ENCODE results near the gene COL4A6.
"Not testable (repeated sequence)": the region's sequence is repeated elsewhere in the genome, so short reads cannot be mapped to it uniquely, and the experiment has no call there.

The COL4A6 gene

DNA sequence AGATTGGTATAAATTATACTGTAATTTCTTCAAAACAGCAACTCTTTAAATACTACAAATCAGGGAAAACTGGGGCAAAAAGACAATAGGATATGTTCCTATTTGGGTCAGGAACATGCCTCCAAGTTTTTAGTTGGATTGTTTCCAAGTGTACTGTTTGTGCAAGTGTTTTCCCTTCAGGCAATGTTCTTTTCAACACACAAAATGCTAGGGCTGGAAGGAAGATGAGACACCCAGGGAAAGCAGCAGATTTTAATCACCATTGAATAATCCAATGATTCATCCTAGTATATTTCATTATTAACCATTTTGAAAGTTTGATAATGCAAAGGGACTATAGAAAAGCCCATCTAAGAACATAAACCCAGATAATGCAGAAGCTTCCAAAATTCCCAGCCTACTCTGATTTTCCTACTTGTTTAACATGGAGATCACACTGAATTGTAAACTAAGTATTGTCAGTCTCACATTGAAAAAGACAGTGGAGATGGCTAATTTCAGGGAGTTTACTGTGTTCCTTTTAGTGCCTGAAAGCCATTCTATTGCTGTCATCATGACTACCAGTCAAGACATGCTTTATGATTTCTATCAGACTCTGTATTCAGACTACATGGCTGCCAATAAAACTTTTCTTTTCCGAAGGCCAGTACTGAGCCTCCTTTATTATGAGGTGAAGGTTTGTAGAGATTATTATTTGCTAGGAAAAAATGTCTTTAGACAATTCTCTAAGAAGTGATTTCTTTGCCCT is 38.6 kb downstream of the COL4A6 start:
- DNase-seq = peak; percentile 29

DNA sequence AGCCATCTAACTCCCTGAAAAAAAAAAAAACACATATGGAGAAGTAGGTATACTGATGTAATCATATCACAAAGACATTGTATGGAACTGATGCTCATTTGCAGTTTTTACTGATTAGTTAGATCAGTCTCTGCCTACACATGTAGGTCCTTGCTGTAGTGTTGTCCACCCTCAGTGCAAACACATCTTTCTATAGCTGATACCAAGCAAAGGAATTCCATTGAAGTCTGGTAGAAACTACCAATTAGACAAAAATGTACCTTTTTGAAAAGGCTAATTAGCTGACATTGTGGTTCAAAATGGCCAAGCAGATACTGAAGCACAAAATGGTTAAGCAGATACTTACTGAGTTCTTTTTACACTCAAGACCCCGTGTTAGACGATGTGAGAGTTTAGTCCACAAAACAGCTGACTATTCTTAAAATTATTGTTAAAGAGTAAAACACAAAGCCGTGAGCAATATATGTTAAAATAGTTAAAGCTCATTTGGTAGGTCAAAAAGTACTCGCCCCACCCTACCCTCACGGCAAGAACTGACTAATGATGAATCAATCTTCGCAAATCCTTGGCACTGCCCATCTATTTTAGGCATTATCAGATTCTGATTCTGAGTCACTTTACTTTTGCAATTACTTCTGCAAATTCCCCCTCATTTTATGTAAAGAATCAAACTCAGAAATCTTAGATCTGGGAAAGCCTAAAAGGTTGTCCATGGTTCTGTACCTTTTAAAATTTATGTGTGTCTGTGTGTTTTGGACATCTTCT is 40.4 kb downstream of the COL4A6 start:
- peak; percentile 64 for DNase-seq

DNA sequence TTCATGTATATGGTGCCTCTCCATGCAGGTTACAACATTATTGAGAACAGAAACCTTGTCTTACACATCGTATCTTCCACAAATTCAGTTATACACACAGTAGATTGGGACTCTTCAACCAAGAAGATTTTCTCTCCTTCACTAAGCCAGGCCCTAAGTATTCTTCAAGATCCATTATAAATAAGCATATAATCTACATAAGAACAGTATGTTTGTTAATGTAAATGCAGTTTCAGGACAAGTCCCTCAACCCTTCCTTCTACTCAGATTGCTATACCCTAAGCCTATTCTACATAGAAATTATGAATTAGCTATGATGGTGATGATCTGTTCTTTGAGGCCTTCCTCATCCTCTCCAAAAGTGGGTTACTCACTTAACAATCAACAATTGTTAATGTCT is 41.2 kb downstream of the COL4A6 start:
- no peak for DNase-seq

DNA sequence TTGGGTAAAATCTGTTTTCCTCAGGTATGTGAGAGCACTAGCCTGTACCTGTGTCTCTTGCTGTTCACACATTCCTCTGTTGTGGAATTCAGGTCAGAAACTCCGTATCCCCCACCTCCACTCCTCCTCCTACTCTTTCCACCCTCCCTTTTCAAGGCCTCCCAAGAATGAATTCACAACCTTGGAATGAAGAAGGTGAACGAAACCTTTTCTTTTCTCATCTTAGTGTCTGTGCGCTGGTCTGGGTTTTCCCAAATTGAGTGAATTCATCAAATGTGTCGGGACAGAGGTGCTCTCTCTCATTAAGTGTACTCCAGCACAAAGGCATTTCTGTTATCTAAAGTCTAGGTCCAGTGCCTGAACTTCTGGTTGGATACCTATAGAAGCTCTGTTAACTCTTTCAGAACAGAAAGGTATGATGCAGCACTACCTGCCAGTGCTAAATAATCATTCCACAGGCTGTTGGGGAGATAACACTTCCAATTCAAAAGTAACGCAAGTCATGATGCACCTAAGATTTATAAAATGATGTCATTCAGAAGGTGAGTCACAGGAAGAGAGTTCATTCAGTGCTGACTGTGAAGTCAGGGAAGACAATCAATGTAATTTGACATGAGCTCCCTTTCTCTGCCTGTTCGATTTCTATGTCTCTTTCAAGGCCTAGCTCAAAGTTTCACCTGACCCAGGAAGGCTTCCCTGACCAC is 41.9 kb downstream of the COL4A6 start:
- DNase-seq = peak; percentile 46

DNA sequence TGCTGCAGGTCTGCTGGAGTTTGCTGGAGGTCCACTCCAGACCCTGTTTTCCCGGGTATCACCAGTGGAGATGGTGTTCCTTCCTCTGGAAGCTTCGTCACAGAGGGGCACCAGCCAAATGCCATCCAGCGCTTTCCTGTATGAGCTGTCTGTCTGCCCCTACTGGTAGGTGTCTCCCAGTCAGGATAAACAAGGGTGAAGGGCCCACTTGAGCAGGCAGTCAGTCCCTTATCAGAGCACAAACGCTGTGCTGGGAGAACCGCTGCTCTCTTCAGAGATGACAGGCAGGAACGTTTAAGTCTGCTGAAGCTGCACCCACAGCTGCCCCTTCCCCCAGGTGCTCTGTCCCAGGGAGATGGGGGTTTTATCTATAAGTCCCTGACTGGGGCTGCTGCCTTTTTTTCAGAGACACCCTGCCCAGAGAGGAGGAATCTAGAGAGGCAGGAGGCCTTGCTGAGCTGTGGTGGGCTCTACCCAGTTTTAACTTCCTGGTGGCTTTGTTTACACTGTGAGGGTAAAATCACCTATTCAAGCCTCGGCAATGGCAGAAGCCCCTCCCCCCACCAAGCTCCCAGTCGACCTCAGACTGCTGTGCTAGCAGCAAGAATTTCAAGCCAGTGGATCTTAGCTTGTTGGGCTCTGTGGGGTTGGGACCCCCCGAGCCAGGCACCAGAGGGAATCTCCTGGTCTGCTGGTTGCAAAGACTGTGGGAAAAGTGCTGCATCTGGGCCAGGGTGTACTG is 47.1 kb downstream of the COL4A6 start:
- DNase-seq = not testable (repeated sequence)

DNA sequence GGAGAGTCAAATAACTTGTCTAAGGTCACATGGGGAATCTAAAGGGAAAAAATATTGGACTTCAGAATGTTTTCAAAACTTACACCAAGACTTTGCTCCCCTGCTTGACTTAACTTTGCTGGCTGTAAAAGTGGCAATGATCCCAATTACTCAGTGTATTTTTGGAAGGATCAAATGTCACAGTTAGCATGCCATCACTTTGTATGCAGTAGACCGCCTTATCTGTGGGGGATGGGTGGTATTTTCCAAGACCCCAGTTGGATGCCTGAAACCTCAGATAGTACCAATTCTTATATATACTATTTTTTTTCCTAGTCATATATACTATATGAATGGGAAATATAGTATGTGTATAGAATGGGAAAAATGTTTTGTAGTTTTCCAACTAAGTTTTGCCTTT is 53.4 kb downstream of the COL4A6 start:
- DNase-seq = no peak

DNA sequence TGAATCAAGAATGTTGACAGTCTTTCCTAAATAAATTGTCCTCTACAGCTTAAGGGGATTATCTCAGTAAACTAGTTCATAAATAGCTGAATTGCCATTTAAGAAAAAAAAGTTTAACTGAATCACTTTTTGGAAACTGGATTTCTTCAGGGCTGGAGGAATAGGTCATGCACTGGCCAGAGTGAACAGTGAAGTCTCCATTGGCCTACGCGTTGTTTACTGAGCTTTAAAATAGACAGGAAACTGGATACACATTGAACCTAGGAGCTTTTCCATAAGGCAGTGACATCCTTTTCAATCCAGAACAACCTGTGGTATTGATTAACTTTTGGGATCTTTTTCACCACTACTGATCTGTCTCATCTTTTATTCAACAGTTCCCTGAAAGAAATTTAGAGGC is 58.0 kb downstream of the COL4A6 start:
- no peak for DNase-seq

DNA sequence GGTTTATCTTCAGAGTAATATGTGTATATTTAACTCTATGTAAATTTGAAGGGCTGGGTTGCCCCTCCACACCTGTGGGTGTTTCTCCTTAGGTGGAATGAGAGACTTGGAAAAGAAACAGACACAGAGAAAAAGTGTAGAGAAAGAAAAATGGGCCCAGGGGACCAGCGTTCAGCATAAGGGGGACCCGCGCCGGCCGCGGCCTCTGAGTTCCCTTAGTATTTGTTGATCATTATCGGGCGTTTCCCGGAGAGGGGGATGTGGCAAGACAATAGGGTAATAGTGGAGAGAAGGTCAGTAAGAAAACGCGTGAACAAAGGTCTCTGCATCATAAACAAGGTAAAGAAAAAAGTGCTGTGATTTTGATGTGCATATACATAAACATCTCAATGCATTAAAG is 61.4 kb downstream of the COL4A6 start:
- DNase-seq = not testable (repeated sequence)

DNA sequence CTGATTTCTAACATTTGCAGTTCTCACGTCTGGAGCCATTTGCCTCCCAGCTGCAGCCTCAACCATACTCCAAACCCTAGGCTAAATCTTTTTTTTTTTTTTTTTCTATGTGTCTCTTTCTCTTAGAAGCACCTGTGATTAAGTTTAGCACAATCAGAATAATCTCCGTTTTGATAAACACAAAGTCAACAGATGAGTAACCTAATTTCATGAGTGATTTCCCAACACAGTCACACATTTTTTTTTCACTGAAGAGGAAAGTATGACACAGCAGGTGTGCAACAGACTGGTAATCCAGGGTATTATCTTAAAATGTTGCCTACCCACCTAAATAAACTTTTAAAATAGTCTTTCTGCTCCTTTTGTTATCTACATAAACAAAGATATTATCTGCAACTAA is 62.6 kb downstream of the COL4A6 start:
- DNase-seq = not testable (repeated sequence)

DNA sequence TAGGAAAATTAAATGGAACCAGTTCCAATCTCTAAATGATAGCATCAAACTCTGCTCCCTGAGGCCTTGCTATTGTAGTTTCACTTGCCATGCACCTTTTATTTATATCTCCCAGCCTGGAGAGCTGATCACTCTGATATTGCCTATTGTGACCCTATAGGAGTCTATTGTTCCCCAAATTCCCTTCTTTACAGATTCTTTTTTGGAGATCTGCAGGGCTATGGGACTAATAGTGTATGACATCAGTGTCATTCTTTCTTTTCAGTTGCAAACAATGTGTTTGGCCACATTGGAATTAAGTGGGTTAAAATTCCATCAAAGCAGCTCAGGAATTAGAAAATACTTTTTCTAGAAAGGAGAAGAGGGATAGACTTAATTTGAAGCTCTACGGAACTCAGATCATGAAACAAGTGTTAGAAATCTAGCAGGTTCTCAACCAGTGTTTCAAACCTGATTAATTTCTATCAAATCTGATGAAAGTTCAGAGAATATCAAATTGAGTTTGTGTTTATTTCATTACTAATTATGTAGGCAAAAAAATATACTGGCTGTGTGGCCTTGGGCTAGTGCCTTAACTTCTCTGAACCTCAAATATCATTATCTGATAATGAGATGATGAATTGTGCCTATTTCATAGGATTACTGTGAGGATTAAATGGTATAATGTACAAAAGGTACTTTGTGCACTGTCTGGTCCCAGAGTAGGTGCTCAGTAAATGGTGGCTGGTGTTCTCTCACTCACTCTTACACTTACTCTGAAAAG is 71.4 kb downstream of the COL4A6 start:
- DNase-seq = no peak

DNA sequence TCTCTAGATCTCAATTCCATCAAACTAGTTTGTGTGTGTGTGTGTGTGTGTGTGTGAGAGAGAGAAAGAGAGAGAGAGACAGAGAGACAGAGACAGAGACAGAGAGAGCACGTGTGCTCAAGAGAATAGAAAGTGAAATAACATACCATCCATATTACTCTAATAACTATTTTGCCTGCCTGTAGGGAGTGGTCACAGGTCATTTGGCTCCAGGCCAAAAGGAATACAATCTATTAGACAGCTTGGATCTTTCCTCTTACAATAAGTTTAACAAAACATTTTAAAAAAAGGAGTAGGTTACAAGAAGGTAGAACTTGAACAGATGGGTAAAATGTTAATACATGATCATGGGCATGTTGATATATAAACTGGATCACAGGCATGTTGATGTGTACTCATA is 76.2 kb downstream of the COL4A6 start:
- DNase-seq = peak; percentile 7

DNA sequence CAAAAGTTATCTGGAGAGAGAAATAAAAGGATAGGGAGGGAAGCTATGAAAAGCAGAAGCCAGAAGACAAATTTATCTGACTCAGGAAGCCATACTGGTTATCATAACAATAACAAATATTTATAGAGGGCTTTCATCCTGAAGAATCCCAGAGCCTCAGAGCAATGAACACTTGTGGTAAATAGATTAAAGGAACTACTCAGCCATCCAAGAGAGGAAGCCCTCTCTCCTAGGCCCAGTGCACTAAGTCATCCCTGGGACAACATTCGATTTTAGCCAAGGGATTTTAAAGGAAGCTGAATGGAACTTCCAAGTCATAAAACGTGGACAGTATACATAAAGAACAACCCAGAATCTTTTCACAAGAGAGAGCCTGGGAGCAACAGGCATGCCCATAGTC is 76.9 kb downstream of the COL4A6 start:
- DNase-seq = no peak

DNA sequence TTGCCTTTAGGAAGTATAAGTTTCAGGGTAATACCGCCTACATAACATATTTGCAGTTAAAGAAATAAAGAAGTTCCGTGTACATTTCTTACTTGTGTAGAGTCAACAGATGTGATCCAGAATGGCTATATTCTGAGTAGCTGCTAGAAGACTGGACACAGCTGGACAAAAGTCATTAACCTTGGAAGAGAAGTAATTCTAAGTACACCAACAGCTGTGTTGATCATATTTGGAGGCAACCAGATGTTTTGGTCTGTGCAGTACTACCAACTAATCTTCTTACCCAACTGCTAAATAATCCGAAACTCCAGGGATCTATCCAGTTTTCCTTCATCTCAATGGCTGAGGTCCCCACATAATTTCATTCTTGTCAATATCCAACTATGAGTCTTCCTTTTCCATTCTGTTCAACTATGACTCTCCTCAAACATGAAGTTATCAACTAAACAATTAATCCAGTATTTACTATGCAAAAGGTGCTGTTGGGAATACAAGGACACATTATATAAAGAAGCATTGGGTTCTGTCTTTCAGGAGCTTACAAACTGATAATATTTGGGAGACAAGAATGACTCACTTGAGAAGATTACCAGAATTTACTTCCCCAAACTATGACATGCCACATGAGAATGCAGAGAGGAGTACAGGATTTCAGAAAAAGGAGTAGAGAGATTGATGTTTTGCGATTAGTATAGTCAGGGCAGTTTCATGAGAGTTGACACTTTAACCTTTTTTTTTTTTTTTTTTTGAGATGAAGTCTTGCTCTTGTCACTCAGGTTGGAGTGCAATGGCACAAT is 78.2 kb downstream of the COL4A6 start:
- peak; percentile 41 for DNase-seq

DNA sequence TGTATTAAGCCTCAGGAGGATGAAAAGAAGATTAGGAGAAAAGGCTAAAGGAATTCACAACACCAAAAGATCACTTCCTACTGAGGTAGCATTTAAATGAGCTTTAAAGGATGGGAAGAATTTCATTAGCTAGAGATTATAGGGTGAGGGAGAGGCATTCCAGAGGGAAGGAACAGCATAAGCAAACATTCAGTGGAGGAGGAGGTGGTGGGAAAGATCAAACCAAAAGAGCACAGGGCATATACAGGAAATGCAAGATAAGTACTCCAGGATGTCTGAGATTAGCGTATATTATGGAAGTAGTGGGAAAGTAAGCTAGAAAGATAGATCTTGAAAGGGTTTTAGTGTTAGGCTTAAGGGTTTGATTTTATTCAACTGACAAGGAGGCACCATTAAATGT is 84.8 kb downstream of the COL4A6 start:
- DNase-seq = no peak

DNA sequence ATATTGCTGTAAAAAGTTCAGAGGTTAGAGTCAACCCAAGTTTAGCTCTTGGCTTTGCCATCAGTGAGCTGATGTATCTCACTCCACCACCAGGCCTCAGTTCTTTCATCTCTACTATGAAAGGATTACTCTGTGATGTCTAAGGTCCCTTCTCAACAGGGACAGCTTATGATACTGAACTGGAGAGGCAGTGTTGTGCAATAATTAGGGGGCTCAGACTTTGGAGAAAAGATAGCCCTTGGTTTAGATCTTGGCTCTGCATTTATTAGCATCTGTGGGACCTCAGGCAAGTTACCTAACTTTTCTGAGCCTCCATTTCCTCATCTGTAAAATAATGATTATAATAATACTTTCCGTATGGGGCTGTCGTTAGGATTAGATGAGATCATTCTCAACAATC is 89.0 kb downstream of the COL4A6 start:
- DNase-seq = no peak

DNA sequence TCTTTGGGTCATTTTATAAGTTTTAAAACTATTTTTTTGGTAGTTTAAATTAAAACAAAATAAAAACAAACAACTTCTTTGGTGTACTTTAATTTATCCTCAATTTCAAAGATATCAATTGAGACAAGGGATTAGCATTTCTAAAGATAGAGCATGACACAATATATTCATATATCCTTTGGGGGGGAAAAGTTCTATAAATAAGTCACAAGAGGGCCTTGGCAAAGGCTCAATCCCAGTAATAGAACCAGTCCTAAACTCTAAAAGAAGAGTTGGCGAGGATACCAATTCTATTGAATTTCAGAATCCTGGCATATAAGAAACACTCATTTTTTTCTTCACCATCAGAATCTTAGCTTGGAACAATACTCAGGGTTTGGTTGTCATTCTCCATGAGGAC is 89.7 kb downstream of the COL4A6 start:
- no peak for DNase-seq

DNA sequence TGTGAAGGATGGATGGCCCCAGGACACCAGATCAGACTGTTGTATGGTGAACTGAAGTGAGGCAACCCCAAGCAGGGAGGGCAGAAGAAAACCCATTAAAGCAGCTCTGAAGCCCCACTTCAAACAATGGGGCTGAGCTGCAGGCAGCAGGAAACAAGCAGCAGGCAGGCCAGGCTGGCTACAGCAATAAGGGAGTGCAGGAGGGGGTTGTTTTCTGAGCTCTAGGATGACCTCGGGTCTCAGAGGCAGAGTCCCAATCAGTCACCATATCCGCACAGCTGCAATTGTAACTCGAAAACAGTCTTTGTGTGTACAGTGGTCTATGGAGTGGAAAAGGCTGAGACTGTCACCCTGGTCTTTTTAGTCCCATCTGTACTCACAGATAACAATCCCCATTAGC is 90.4 kb downstream of the COL4A6 start:
- no peak for DNase-seq

DNA sequence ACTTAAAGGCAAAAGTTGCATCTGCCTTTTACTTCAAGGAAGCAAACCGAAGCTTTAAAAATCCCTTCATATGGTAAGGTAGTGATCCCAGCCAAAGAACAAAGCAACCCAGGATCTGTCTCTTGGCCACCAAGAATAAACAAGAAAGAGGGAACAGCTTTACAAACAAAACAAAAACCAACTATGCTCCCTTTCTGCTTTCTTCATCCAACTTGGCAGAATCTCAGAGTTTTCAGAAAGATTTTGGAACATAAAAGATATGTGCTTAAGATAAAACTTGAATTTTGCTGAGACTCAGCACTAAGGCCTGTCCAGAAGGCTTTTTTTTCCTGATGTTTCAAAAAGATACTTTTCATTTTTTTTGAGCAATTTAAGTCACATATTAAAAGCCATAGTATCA is 94.0 kb downstream of the COL4A6 start:
- no peak for DNase-seq

DNA sequence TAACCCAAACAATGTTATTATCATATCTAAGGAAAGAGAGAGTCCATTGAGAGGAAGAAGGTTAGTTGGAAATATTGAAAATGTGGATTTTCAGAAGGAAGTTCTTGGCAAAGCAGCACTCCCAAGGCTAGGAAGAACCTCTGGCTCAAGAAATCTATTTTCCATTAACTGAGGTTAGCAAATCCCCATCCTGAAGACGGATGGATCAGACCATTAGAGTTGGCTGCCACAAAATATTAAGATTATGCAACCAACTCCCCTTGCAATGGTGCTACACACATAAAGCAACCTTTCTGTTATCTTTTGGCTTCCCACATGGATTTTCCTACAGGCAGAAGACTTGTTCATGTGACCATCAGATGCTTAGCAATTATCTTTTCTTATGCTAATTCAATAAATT is 96.3 kb downstream of the COL4A6 start:
- no peak for DNase-seq

DNA sequence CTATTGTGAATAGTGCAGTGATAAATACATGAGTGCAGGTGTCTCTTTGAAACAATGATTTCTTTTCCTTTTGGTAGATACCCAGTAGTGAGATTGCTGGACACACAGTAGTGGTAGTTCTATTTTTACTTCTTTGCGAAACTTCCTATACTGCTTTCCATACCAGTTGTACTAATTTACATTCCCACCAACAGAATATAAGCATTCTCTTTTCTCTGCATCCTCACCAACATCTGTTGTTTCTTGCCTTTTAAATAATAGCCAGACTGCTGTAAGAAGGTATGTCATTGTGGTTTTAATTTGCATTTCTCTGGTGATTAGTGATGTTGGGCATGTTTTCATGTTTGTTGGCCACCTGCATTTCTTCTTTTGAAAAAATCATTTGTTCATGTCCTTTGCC is 105.9 kb downstream of the COL4A6 start:
- no peak for DNase-seq

DNA sequence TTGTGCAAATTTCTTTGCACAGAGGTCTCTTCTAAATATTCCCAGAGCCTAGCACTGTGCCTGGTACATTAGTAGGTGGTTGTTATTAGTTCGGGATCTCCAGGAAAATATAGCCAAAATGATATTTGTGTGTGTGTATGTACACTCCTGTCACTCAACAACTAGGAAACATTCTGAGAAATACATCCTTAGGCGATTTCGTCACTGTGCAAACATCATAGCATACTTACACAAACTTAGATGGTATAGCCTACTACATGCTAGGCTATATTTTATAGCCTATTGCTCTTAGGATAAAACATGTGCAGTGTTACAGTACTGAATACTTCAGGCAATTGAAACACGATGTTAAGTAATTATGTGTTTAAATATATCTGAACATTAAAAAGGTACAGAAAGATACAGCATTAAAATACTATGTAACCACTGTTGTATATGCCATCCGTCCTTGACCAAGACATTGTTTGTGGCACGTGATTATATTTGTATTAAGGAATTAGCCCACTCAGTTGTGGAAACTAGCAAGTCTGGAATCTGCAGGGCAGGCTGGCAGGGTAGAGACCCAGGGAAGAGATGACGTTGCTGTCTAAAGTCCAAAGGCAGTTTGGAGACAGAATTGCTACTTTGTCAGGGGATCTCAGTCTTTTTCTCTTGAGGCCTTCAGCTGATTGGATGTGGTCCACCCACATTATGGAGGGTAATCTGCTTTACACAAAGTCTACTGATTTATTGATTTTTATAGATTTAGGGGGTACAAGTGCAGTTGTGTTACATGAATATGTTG is 106.9 kb downstream of the COL4A6 start:
- DNase-seq = no peak
